H1 (cell line): ENCODE data around the gene ANGPTL2. TPM values are rescaled to one million over a fixed set of nuclear protein-coding genes. Genes with fewer than 3 reads are reported as not detected.

Experiments
- CTCF ChIA-PET: fragments of 300-600 bp; sonication (Branson Sonifier 250); formaldehyde crosslinking; loops from one replicate; lab custom pipeline; 2021; ENCODE audit not compliant: partially characterized antibody; lab: Charles Lee
- POLR2A ChIA-PET: fragments of 300-600 bp; sonication (Branson Sonifier 250); formaldehyde crosslinking; loops from one replicate; lab custom pipeline; 2021; ENCODE audit warnings: inconsistent platforms; ENCODE audit not compliant: partially characterized antibody; lab: Charles Lee
- DNase-seq, 2 experiments: peaks; one replicate each; pipeline versions ENCODE4 v3.0.0 to v3.0.0-alpha.2; 2010 to 2022; ENCODE audit warnings: low spot score in 2 of 2, low read depth in 1 of 2, mixed read lengths in 1 of 2
- FAIRE-seq: peaks from 2 replicates; lab custom pipeline; 2011; peaks lifted over from hg19 to GRCh38; lab: Jason Lieb, UNC
- H2AFZ ChIP-seq: 2 replicates; pipeline ENCODE4 v1.8.1; 2012; ENCODE audit warnings: low read length, inconsistent platforms
- H2AK5ac ChIP-seq: 2 replicates; pipeline ENCODE4 v1.6.1; 2013; ENCODE audit warnings: low read depth, low read length
- H2BK120ac ChIP-seq: replicated peaks from 2 replicates; pipeline ENCODE3; 2013; ENCODE audit warnings: low read depth, low read length, inconsistent platforms
- H2BK12ac ChIP-seq: 2 replicates; pipeline ENCODE4 v1.6.1; 2013; ENCODE audit warnings: low read depth, low read length
- H2BK15ac ChIP-seq: 2 replicates; pipeline ENCODE4 v1.6.1; 2013; ENCODE audit warnings: low read length
- H2BK20ac ChIP-seq: 2 replicates; pipeline ENCODE4 v1.6.1; 2013; ENCODE audit warnings: low read length
- H2BK5ac ChIP-seq: 2 replicates; pipeline ENCODE4 v1.6.1; 2013; ENCODE audit warnings: low read depth, low read length
- H3K14ac ChIP-seq: 2 replicates; pipeline ENCODE4 v1.6.1; 2013; ENCODE audit warnings: inconsistent platforms; ENCODE audit not compliant: insufficient read length
- H3K18ac ChIP-seq: 2 replicates; pipeline ENCODE4 v1.6.1; 2013; ENCODE audit warnings: low read length; ENCODE audit errors: extremely low read depth
- H3K23ac ChIP-seq: 2 replicates; pipeline ENCODE4 v1.6.1; 2013; ENCODE audit warnings: inconsistent platforms; ENCODE audit not compliant: insufficient read length
- H3K23me2 ChIP-seq: 2 replicates; pipeline ENCODE4 v1.6.1; 2013; ENCODE audit warnings: low read depth, low read length
- H3K27ac ChIP-seq: 2 replicates; pipeline ENCODE4 v1.6.1; 2011; ENCODE audit warnings: low read depth, low read length, inconsistent platforms
- H3K27me3 ChIP-seq, 4 experiments: replicated peaks in 1 of 4; 1 replicate in 1 of 4; 2 replicates in 3 of 4; pipeline versions ENCODE4 v1.6.1 to v1.8.1; 2011 to 2013; ENCODE audit warnings: low read length in 3 of 4, mild to moderate bottlenecking in 3 of 4, inconsistent platforms in 2 of 4, mixed read lengths in 2 of 4, moderate library complexity in 1 of 4; ENCODE audit not compliant: control insufficient read depth in 3 of 4, insufficient read depth in 3 of 4; ENCODE audit errors: extremely low read depth in 1 of 4
- H3K36me3 ChIP-seq, 4 experiments: 2 replicates each; pipeline versions ENCODE4 v1.6.1 to v1.8.1; 2011 to 2013; ENCODE audit warnings: mild to moderate bottlenecking in 4 of 4, low read length in 3 of 4, moderate library complexity in 2 of 4, control low read depth in 1 of 4, inconsistent platforms in 1 of 4; ENCODE audit not compliant: insufficient read depth in 4 of 4, control insufficient read depth in 2 of 4
- H3K4ac ChIP-seq: replicated peaks from 2 replicates; pipeline ENCODE3; 2013; ENCODE audit warnings: low read length, low read depth, mixed read lengths, inconsistent platforms; ENCODE audit not compliant: insufficient read length
- H3K4me1 ChIP-seq, 4 experiments: replicated peaks in 1 of 4; 1 replicate in 1 of 4; 2 replicates in 3 of 4; pipeline versions ENCODE4 v1.6.1 to v1.8.1; 2011 to 2013; ENCODE audit warnings: low read length in 3 of 4, inconsistent platforms in 2 of 4, mixed read lengths in 1 of 4; ENCODE audit not compliant: insufficient read depth in 4 of 4, control insufficient read depth in 3 of 4
- H3K4me2 ChIP-seq, 2 experiments: 2 replicates each; pipeline versions ENCODE4 v1.6.1 to v1.8.1; 2011 to 2013; ENCODE audit warnings: low read depth in 2 of 2, low read length in 2 of 2, control low read depth in 1 of 2, inconsistent platforms in 1 of 2, mild to moderate bottlenecking in 1 of 2; ENCODE audit not compliant: insufficient read depth in 1 of 2
- H3K4me3 ChIP-seq, 4 experiments: fragments of 200-600, 300-600 bp in 1 of 4; sonication (generic), shearing (Covaris generic), sonication (Bioruptor Twin) in 1 of 4; 2 replicates each; pipeline versions ENCODE4 v1.5.1 to v1.8.1; 2011 to 2016; ENCODE audit warnings: low read length in 4 of 4, low read depth in 3 of 4, control low read depth in 2 of 4, inconsistent platforms in 2 of 4, mild to moderate bottlenecking in 2 of 4, mixed read lengths in 1 of 4, moderate library complexity in 1 of 4; ENCODE audit not compliant: insufficient read depth in 2 of 4; ENCODE audit errors: extremely low read depth in 1 of 4
- H3K56ac ChIP-seq: replicated peaks from 2 replicates; pipeline ENCODE3; 2013; ENCODE audit warnings: low read depth, mild to moderate bottlenecking, mixed read lengths, low read length, inconsistent platforms; ENCODE audit not compliant: insufficient read length
- H3K79me1 ChIP-seq: 2 replicates; pipeline ENCODE4 v1.6.1; 2013; ENCODE audit warnings: low read depth, low read length, control low read depth
- H3K79me2 ChIP-seq, 2 experiments: 2 replicates each; pipeline versions ENCODE4 v1.6.1 to v1.8.1; 2012 to 2013; ENCODE audit warnings: low read length in 2 of 2, mild to moderate bottlenecking in 2 of 2, inconsistent platforms in 1 of 2; ENCODE audit not compliant: insufficient read depth in 2 of 2, control insufficient read depth in 1 of 2
- H3K9ac ChIP-seq, 4 experiments: replicated peaks in 1 of 4; 1 replicate in 1 of 4; 2 replicates in 3 of 4; pipeline versions ENCODE4 v1.6.1 to v1.8.1; 2011 to 2013; ENCODE audit warnings: low read depth in 3 of 4, low read length in 3 of 4, control low read depth in 2 of 4, mild to moderate bottlenecking in 2 of 4, moderate library complexity in 2 of 4, inconsistent platforms in 1 of 4; ENCODE audit errors: extremely low read depth in 1 of 4
- H3K9me3 ChIP-seq, 2 experiments: 2 replicates each; pipeline versions ENCODE4 v1.6.1 to v1.8.1; 2012 to 2013; ENCODE audit warnings: mild to moderate bottlenecking in 2 of 2, moderate library complexity in 2 of 2, control low read depth in 1 of 2, inconsistent platforms in 1 of 2, low read depth in 1 of 2, low read length in 1 of 2, mixed read lengths in 1 of 2; ENCODE audit not compliant: insufficient read depth in 2 of 2
- H4K20me1 ChIP-seq, 2 experiments: replicated peaks in 1 of 2; 2 replicates each; pipeline versions ENCODE3 to v1.8.1; 2011 to 2013; ENCODE audit warnings: inconsistent platforms in 2 of 2, low read length in 2 of 2, mild to moderate bottlenecking in 1 of 2; ENCODE audit not compliant: insufficient read depth in 2 of 2, control insufficient read depth in 1 of 2
- H4K5ac ChIP-seq: 2 replicates; pipeline ENCODE4 v1.6.1; 2013; ENCODE audit warnings: low read length, low read depth, mixed read lengths, inconsistent platforms; ENCODE audit not compliant: insufficient read length
- H4K8ac ChIP-seq: 2 replicates; pipeline ENCODE4 v1.8.0; 2013; ENCODE audit warnings: mild to moderate bottlenecking, moderate library complexity, low read length, inconsistent platforms; ENCODE audit not compliant: insufficient read depth; ENCODE audit errors: extremely low read depth
- H4K91ac ChIP-seq: replicated peaks from 2 replicates; pipeline ENCODE3; 2013; ENCODE audit warnings: low read length, mixed read lengths, inconsistent platforms; ENCODE audit not compliant: insufficient read length
- BCL11A ChIP-seq, 2 experiments: IDR thresholded peaks; one replicate each; pipeline ENCODE4 v1.6.1; 2011; ENCODE audit warnings: low read depth in 2 of 2, low read length in 2 of 2, mild to moderate bottlenecking in 2 of 2
- HDAC6 ChIP-seq: IDR thresholded peaks from one replicate; pipeline ENCODE4 v1.7.1; 2012; ENCODE audit warnings: low read depth, mild to moderate bottlenecking, inconsistent platforms, low read length, moderate library complexity
- KDM5A ChIP-seq: fragments of 200-600 bp; IDR thresholded peaks from 2 replicates; pipeline ENCODE4 v1.7.1; 2012; ENCODE audit warnings: mild to moderate bottlenecking, low read length, inconsistent platforms, mixed read lengths
- NANOG ChIP-seq: IDR thresholded peaks from 2 replicates; pipeline ENCODE4 v1.6.1; 2011; ENCODE audit warnings: low read length, low read depth, mild to moderate bottlenecking, inconsistent platforms; ENCODE audit not compliant: insufficient read depth, poor library complexity, severe bottlenecking
- POLR2A ChIP-seq, 2 experiments: IDR thresholded peaks; 1 replicate in 1 of 2; 2 replicates in 1 of 2; pipeline ENCODE4 v1.6.1; 2011; ENCODE audit warnings: low read depth in 2 of 2, low read length in 2 of 2, mild to moderate bottlenecking in 2 of 2; ENCODE audit errors: control extremely low read depth in 1 of 2
- RXRA ChIP-seq: IDR thresholded peaks from 2 replicates; pipeline ENCODE4 v1.6.1; 2011; ENCODE audit warnings: low read depth, mild to moderate bottlenecking, low read length, moderate library complexity; ENCODE audit not compliant: insufficient read depth
- TAF1 ChIP-seq: IDR thresholded peaks from 2 replicates; pipeline ENCODE4 v1.6.1; 2011; ENCODE audit warnings: mild to moderate bottlenecking, low read depth, low read length
- whole genome bisulfite sequencing, 2 experiments: shearing (Covaris generic) in 1 of 2; methylation state at CpG; one replicate each; pipeline versions ENCODE4 v1.1.6 to v1.1.7; 2013 to 2015; ENCODE audit warnings: low lambda C conversion rate in 2 of 2, mixed read lengths in 2 of 2, inconsistent platforms in 1 of 2, low coverage in 1 of 2, missing lambda C conversion rate in 1 of 2; ENCODE audit not compliant: insufficient replicate concordance in 2 of 2, insufficient coverage in 1 of 2, insufficient read length in 1 of 2; ENCODE audit errors: extremely low coverage in 1 of 2, missing lambda C conversion rate in 1 of 2; 5-methylcytosine and 5-hydroxymethylcytosine counted together
- polyA plus RNA-seq, 7 experiments: library from polyadenylated mRNA; depleted of rRNA in 3 of 7; stranded (reverse) in 5 of 7; unstranded in 2 of 7; fragments of >200 nt in 5 of 7; fragments of 200-250 nt in 2 of 7; gene quantifications; 1 replicate in 5 of 7; 2 replicates in 1 of 7; 4 replicates in 1 of 7; pipeline versions ENCODE4 v1.2.1 to v1.2.3, GENCODE V29; 2011 to 2013; ENCODE audit warnings: missing spikeins in 2 of 7, mixed read lengths in 2 of 7
- total RNA-seq: library from RNA; stranded (reverse); fragmentation: NEBNext Ultra II Directional; extraction: Animal tissue kit (Norgen Biotek cat#: 25700); gene quantifications from 2 replicates; pipeline ENCODE4 v1.2.1, GENCODE V29; 2021

Gene ANGPTL2
- total and polyA plus RNA-seq, 2 of the 8 experiments (the other 6 are each of a cell fraction or from before 2014, with no cell fraction given): 9.0 to 10.6 TPM

DNA sequence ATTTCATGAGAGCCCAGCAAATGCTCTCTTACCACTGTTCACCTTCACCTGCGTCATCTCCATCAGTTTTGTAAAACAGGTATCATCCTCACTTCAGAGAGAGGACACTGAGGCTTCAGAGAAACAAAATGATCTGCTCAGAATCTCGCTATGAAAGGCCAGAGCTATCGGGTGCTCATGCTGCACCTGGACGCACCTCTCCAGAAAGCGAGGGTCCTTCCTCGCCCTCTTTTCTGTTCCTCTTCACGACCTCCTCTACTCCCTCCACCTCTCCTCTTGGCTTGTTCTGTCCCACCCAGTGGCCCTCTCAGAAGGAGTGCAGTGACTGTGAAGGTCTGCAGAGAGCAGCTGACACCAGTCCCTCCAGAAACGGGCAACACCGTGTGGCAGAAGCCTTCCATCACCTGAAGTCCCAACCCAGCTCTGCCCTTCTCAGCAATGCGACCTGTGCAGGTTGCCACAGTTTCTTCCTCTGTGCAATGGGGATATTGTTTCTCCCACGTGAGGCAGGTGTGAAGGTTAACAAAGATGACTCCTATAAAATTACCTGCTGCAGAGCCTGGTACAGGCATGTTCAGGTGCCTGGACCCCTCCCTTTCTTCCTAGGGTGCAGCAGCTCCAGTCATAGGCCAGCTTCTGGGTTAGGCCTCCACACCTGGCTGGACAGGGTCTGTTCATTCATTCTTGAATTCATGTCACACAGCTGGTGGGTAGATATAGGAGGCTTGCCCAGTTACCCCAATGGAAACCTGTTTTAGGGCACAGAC is 45.3 kb upstream of the ANGPTL2 start:
- no peak for FAIRE-seq
- no peak overlapping the region for H2BK12ac ChIP-seq
- CTCF ChIA-PET: interaction anchor here (0.6 to 1.2 kb wide), 5 partner anchors 16 to 205 kb away, joined by 3 to 5 read pairs (median 3); no protein-coding TSS in a partner anchor
- H2AFZ ChIP-seq: no peak overlapping the region
- H3K9ac ChIP-seq: no peak overlapping the region
- no peak overlapping the region for H3K4me3 ChIP-seq
- peaks cover 0 to 6% (median 1%) of the 10 kb centered on the region in 4 experiments; a peak in 2 of 7 replicates for H3K4me1 ChIP-seq
- H2BK15ac ChIP-seq: no peak overlapping the region
- no peak overlapping the region for H2AK5ac ChIP-seq
- WGBS, 2 experiments: 93% methylated on average over 11 of the region's 11 CpGs; no CpG with 5 or more reads in 1 of the 2 experiments
- no peak overlapping the region for H3K18ac ChIP-seq
- no peak for TF ChIP-seq BCL11A (IDR thresholded peaks at IDR 0.05; ENCODE audit: low read depth in 2 of 2, low read length in 2 of 2)
- no peak for TF ChIP-seq RXRA
- no peak for TF ChIP-seq KDM5A
- TF ChIP-seq TAF1: no peak
- no peak for TF ChIP-seq HDAC6
- no peak for TF ChIP-seq NANOG
- no peak for TF ChIP-seq POLR2A (IDR thresholded peaks at IDR 0.05; ENCODE audit: control extremely low read depth in 1 of 2, low read depth in 2 of 2, low read length in 2 of 2)
- TF ChIP-seq, all 59 proteins: peak for 0
- no peak overlapping the region for H3K4ac ChIP-seq
- no peak overlapping the region for H3K23ac ChIP-seq
- POLR2A ChIA-PET: interaction anchor here (0.6 kb wide), 1 partner anchor 17 kb away, joined by 3 read pairs; no protein-coding TSS in a partner anchor
- H4K91ac ChIP-seq: no peak overlapping the region
- H4K5ac ChIP-seq: no peak overlapping the region
- H2BK5ac ChIP-seq: no peak overlapping the region
- no peaks in the 10 kb centered on the region for H3K27me3 ChIP-seq
- H3K23me2 ChIP-seq: no peaks in the 10 kb centered on the region
- H3K9me3 ChIP-seq: no peaks in the 10 kb centered on the region
- no peak overlapping the region for H2BK120ac ChIP-seq
- H3K36me3 ChIP-seq: no peaks in the 10 kb centered on the region; a peak in 2 of 8 replicates
- no peak overlapping the region for H3K4me2 ChIP-seq
- H3K56ac ChIP-seq: no peak overlapping the region
- H4K20me1 ChIP-seq: no peaks in the 10 kb centered on the region
- no peak overlapping the region for H4K8ac ChIP-seq
- no peak for DNase-seq
- H2BK20ac ChIP-seq: no peak overlapping the region
- H3K79me1 ChIP-seq: no peaks in the 10 kb centered on the region
- no peak overlapping the region for H3K27ac ChIP-seq
- H3K14ac ChIP-seq: no peak overlapping the region
- H3K79me2 ChIP-seq: no peaks in the 10 kb centered on the region
